GM10248 (cell line): ENCODE data around the gene TRAPPC3.

Experiments
- CTCF ChIA-PET: fragments of 300-600 bp; sonication (Branson Sonifier 250); formaldehyde crosslinking; extraction: SDS; loops from one replicate; lab custom pipeline; 2021; ENCODE audit warnings: antibody characterized with exemption; lab: Yijun Ruan, JAX
- POLR2A ChIA-PET: fragments of 350-650 bp; sonication (Branson Sonifier 250); formaldehyde crosslinking; extraction: SDS; loops from one replicate; lab custom pipeline; 2020; ENCODE audit warnings: antibody characterized with exemption; lab: Yijun Ruan, JAX
- DNase-seq: peaks from one replicate; pipeline ENCODE4 v3.0.0; 2012; ENCODE audit errors: extremely low spot score
- CTCF ChIP-seq: IDR thresholded peaks from 2 replicates; pipeline ENCODE4 v1.5.1; 2012; ENCODE audit warnings: mild to moderate bottlenecking, low read depth; ENCODE audit errors: extremely low read depth, missing control alignments, control extremely low read depth

Gene TRAPPC3

GRCh38 chr1:36096500-36097432 is 52.5 kb downstream of the TRAPPC3 start:
- POLR2A ChIA-PET: no interaction called here
- DNase-seq: no peak
- CTCF ChIA-PET: interaction anchor here (0.7 to 19.1 kb wide), 4 partner anchors 37 to 189 kb away, joined by 5 to 226 read pairs (median 30); no protein-coding TSS in a partner anchor
- TF ChIP-seq CTCF: peak; percentile 10

- DNase-seq: no peak
- POLR2A ChIA-PET: no interaction called here
- TF ChIP-seq CTCF: no peak
- CTCF ChIA-PET: interaction anchor here (1.5 to 19.1 kb wide), 5 partner anchors 38 to 190 kb away, joined by 6 to 226 read pairs (median 10); partner anchors contain the start of gene TRAPPC3
Measured at GRCh38 chr1:36095760-36096405, 53.4 kb downstream of the TRAPPC3 start.

GRCh38 chr1:36094621-36095061 is 54.6 kb downstream of the TRAPPC3 start:
- ChIA-PET POLR2A (no interaction called here), CTCF (interaction anchor here (1.5 to 19.1 kb wide), 4 partner anchors 39 to 191 kb away, joined by 6 to 226 read pairs (median 8); partner anchors contain the start of gene TRAPPC3)
- DNase-seq: no peak
- TF ChIP-seq CTCF: no peak

- DNase-seq: no peak
- ChIA-PET POLR2A (interaction anchor here (0.5 kb wide), 1 partner anchor 20 kb away, joined by 6 read pairs; no protein-coding TSS in a partner anchor), CTCF (interaction anchor here (1.6 to 19.1 kb wide), 2 partner anchors 40 to 94 kb away, joined by 10 to 226 read pairs; no protein-coding TSS in a partner anchor)
- TF ChIP-seq CTCF: no peak
Measured at GRCh38 chr1:36093929-36094328, 55.4 kb downstream of the TRAPPC3 start.

GRCh38 chr1:36093226-36093625 is 56.1 kb downstream of the TRAPPC3 start:
- no peak for TF ChIP-seq CTCF
- DNase-seq: no peak
- POLR2A ChIA-PET: interaction anchor here (0.5 kb wide), 1 partner anchor 21 kb away, joined by 6 read pairs; no protein-coding TSS in a partner anchor
- CTCF ChIA-PET: interaction anchor here (1.2 to 19.1 kb wide), 3 partner anchors 41 to 250 kb away, joined by 3 to 226 read pairs (median 4); no protein-coding TSS in a partner anchor

GRCh38 chr1:36092798-36093185 is 56.5 kb downstream of the TRAPPC3 start:
- TF ChIP-seq CTCF: no peak
- DNase-seq: no peak
- POLR2A ChIA-PET: no interaction called here
- CTCF ChIA-PET: interaction anchor here (1.2 to 19.1 kb wide), 3 partner anchors 41 to 250 kb away, joined by 3 to 226 read pairs (median 4); no protein-coding TSS in a partner anchor
